Bronchial epithelial cell (primary cell): ENCODE measurements around the gene C4orf17. TPM values are rescaled to one million over a fixed set of nuclear protein-coding genes. Genes with fewer than 3 reads are reported as not detected.

Source experiments
- DNase-seq: peaks from one replicate; pipeline ENCODE4 v3.0.0-alpha.2; 2010; ENCODE audit warnings: low read depth
- FAIRE-seq: peaks from 2 replicates; lab custom pipeline; 2011; peaks lifted over from hg19 to GRCh38; lab: Jason Lieb, UNC
- H3K27me3 ChIP-seq: 2 replicates; pipeline ENCODE4 v1.5.1; 2011; ENCODE audit warnings: low read length; ENCODE audit not compliant: control insufficient read depth, insufficient read depth
- H3K36me3 ChIP-seq: 2 replicates; pipeline ENCODE4 v1.5.1; 2011; ENCODE audit warnings: low read length; ENCODE audit not compliant: control insufficient read depth, insufficient read depth
- H3K4me3 ChIP-seq: 2 replicates; pipeline ENCODE4 v1.5.1; 2011; ENCODE audit warnings: mild to moderate bottlenecking, low read depth, low read length, control low read depth
- total RNA-seq: library from RNA; depleted of rRNA; stranded (reverse); fragments of >200 nt; gene quantifications from 2 replicates; pipeline ENCODE4 v1.2.1, GENCODE V29; 2014
- TF ChIP-seq, protein P1 (sequence below): IDR thresholded peaks from 2 replicates; pipeline ENCODE4 v1.5.1; 2011; ENCODE audit warnings: mild to moderate bottlenecking, moderate library complexity, low read length, control low read depth, inconsistent platforms; ENCODE audit not compliant: insufficient read depth, severe bottlenecking

C4orf17 gene
- total RNA-seq, 1 donor from 2014 or later: not detected

DNA sequence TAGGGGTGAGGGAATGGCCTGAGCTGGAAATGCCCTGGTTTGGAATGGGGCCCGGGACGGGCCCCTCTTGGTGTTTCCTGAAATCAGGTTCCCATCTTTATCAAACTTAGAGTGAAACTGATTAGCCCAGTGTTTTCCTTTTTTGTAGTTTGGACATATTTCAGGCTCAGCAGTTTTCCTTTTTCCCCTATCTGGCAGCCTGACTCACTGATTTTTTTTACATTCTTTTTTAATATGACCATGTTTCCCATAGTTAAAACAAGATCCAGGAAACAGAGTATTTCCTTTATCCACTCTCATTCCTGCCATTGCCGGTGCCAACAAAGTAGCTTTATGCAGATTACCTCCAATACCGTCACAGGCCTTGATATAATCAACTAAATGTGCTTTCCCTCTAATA lies 20.5 kb upstream of the C4orf17 start:
- FAIRE-seq (no peak), DNase-seq (no peak)
- no peak overlapping the region for H3K4me3 ChIP-seq
- H3K27me3 ChIP-seq: no peaks in the 10 kb centered on the region
- TF ChIP-seq, protein P1, sequence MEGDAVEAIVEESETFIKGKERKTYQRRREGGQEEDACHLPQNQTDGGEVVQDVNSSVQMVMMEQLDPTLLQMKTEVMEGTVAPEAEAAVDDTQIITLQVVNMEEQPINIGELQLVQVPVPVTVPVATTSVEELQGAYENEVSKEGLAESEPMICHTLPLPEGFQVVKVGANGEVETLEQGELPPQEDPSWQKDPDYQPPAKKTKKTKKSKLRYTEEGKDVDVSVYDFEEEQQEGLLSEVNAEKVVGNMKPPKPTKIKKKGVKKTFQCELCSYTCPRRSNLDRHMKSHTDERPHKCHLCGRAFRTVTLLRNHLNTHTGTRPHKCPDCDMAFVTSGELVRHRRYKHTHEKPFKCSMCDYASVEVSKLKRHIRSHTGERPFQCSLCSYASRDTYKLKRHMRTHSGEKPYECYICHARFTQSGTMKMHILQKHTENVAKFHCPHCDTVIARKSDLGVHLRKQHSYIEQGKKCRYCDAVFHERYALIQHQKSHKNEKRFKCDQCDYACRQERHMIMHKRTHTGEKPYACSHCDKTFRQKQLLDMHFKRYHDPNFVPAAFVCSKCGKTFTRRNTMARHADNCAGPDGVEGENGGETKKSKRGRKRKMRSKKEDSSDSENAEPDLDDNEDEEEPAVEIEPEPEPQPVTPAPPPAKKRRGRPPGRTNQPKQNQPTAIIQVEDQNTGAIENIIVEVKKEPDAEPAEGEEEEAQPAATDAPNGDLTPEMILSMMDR: no peak
- no peaks in the 10 kb centered on the region for H3K36me3 ChIP-seq

DNA sequence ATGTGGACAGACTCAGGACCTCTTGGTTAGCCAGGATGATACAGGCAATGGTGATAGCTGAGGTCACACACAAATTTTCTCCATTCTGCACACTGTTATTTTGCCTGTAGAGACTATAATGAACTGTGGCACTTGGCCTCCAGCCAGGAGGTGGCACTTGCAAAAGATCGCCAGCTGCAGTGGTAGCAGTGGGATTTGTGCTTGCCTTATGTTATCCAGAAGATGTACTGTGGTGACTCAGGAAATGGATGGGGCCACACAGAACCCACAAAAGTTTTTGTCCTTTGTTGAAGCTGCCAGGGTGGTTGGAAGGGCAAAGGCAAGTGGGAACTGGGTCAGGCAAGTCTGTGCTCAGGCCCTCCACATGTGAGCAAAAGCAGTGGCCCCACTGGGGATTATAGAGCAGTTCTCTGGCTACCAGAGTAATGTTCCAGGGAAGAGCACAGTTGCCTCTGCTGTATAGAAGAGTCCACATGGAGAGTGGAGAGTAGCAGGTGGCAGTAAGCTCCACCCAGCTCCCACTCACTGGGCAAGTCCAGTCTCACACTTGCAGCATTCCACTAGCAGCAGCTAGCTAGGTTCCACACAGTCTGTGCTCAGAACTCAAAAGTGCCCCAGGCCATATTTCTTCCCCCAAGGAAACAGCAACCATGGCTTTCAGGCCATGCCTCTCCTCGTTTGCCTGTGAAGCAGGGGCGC lies 5.9 kb upstream of the C4orf17 start:
- H3K27me3 ChIP-seq: no peaks in the 10 kb centered on the region
- H3K36me3 ChIP-seq: no peaks in the 10 kb centered on the region
- FAIRE-seq (no peak), DNase-seq (peak; percentile 9)
- no peak overlapping the region for H3K4me3 ChIP-seq
- TF ChIP-seq, protein P1: no peak

DNA sequence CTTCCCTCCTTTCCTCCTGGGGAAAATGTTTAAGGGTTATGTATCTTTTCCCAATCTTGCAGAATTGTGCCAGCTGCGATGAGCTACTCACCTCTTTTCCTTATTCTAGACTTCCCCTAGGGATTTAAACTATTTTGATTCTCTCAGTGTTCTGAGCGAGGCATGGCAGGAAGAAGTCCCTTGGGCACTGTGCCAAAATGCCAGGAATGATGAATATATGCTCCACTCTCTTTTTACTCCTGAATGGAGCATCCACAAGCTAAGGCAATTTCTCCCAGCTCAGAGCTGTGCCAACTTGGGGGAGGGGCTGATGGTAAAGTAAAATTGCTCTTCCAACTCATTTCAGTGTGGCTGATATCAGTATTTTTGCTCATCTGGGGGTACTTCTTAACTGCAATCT lies 4.0 kb upstream of the C4orf17 start:
- TF ChIP-seq, protein P1: no peak
- H3K4me3 ChIP-seq: no peak overlapping the region
- peak; percentile 14 for DNase-seq
- H3K27me3 ChIP-seq: no peaks in the 10 kb centered on the region
- no peak for FAIRE-seq
- no peaks in the 10 kb centered on the region for H3K36me3 ChIP-seq

DNA sequence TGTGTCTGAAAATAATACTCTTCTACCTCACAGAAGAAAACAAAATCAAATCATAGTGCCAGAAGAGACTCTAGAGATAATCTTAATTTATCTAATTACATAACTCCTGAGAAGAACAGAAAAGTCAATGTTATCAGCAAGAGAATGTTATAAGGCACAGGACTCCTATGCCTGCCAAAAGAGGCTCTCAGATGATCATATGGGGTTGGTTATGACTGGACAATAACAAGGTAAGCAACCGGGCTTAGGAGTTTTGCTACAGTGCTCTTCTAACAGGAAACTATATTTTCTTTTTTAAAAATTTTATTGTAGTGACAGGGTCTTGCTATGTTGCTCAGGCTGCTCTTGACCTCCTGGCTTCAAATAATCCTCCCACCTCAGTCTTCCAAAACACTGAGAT lies 3.5 kb upstream of the C4orf17 start:
- no peak for FAIRE-seq
- DNase-seq: no peak
- TF ChIP-seq, protein P1: no peak
- no peaks in the 10 kb centered on the region for H3K27me3 ChIP-seq
- H3K4me3 ChIP-seq: no peak overlapping the region
- H3K36me3 ChIP-seq: no peaks in the 10 kb centered on the region

DNA sequence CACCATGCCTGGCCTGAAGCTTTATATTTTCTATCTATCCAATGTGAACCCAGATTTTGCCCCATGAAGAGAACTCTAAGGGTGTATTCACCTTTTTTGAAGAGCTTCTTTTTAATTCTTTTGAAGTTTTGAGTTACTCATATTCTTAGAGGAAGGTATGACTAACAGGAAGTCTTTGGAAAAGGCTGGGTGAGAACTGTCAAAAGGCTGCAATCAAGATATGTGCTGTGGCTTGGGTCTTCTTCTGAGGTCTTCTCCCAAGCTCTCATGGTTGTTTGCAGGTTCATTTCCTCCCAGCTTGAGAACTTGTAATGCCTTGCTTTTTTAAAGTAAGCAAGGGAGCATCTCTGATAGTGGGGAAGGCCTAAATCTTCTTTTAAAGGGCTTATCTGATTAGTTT lies 3.1 kb upstream of the C4orf17 start:
- no peaks in the 10 kb centered on the region for H3K36me3 ChIP-seq
- H3K27me3 ChIP-seq: no peaks in the 10 kb centered on the region
- H3K4me3 ChIP-seq: no peak overlapping the region
- FAIRE-seq: no peak
- DNase-seq: peak; percentile 78
- TF ChIP-seq, protein P1: no peak
